ENCODE data around the gene ANAPC13.

DNA sequence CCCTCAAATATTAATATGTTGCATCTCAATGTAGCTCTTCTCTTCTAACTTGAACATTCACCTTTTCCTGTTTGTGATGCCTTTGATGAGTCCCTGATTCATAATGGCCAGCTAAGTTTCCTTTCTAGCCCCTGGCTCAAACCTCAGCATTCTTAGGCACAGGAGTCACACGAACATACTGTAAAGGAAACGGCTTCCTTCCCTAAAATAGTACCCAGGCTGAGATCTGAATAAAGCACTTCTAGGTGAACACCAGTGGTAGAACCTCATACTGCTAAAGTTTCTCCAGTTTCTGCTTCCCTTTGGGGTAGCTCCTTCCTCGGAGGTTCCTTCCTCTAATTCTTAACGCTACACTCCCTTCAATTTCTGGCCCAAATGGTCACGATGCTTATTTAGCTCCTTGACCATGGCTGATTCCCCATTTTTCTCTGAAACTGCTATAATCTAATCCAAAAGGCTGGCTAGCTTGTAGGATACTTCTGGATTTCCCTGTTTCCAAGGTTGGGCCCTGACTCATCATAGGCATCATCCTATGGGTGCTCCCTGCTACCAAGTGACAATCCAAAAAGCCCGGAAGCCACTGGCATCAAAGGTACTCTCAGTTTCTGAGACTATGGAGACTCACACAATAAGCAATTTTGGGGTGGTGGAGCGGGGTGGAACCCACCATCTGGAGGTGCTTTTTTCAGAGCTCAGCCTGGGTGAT, 2.4 kb downstream of the ANAPC13 start:
- no peak for TF ChIP-seq ZXDB (tag by site-specific recombination; IDR thresholded peaks at IDR 0.05)
- TF ChIP-seq, protein P1, sequence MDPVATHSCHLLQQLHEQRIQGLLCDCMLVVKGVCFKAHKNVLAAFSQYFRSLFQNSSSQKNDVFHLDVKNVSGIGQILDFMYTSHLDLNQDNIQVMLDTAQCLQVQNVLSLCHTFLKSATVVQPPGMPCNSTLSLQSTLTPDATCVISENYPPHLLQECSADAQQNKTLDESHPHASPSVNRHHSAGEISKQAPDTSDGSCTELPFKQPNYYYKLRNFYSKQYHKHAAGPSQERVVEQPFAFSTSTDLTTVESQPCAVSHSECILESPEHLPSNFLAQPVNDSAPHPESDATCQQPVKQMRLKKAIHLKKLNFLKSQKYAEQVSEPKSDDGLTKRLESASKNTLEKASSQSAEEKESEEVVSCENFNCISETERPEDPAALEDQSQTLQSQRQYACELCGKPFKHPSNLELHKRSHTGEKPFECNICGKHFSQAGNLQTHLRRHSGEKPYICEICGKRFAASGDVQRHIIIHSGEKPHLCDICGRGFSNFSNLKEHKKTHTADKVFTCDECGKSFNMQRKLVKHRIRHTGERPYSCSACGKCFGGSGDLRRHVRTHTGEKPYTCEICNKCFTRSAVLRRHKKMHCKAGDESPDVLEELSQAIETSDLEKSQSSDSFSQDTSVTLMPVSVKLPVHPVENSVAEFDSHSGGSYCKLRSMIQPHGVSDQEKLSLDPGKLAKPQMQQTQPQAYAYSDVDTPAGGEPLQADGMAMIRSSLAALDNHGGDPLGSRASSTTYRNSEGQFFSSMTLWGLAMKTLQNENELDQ (tag by site-specific recombination; IDR thresholded peaks at IDR 0.05; ENCODE audit: low read depth), result no peak
- TF ChIP-seq YY2 (tag by site-specific recombination; IDR thresholded peaks at IDR 0.05), result no peak
- no peak for TF ChIP-seq SP2 (tag by site-specific recombination; IDR thresholded peaks at IDR 0.05)
- TF ChIP-seq ZBTB20 (tag by site-specific recombination; IDR thresholded peaks at IDR 0.05), result no peak
- no peak for TF ChIP-seq ZNF473 (tag by site-specific recombination; IDR thresholded peaks at IDR 0.05)
- TF ChIP-seq KLF16 (tag by site-specific recombination; IDR thresholded peaks at IDR 0.05), result no peak
- TF ChIP-seq, protein P2, sequence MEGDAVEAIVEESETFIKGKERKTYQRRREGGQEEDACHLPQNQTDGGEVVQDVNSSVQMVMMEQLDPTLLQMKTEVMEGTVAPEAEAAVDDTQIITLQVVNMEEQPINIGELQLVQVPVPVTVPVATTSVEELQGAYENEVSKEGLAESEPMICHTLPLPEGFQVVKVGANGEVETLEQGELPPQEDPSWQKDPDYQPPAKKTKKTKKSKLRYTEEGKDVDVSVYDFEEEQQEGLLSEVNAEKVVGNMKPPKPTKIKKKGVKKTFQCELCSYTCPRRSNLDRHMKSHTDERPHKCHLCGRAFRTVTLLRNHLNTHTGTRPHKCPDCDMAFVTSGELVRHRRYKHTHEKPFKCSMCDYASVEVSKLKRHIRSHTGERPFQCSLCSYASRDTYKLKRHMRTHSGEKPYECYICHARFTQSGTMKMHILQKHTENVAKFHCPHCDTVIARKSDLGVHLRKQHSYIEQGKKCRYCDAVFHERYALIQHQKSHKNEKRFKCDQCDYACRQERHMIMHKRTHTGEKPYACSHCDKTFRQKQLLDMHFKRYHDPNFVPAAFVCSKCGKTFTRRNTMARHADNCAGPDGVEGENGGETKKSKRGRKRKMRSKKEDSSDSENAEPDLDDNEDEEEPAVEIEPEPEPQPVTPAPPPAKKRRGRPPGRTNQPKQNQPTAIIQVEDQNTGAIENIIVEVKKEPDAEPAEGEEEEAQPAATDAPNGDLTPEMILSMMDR (tag by site-specific recombination; IDR thresholded peaks at IDR 0.05), result no peak
- TF ChIP-seq ZNF776 (tag by site-specific recombination; IDR thresholded peaks at IDR 0.05; ENCODE audit: borderline replicate concordance), result no peak
- TF ChIP-seq SP7 (tag by site-specific recombination; IDR thresholded peaks at IDR 0.05), result no peak
- TF ChIP-seq, protein P3, sequence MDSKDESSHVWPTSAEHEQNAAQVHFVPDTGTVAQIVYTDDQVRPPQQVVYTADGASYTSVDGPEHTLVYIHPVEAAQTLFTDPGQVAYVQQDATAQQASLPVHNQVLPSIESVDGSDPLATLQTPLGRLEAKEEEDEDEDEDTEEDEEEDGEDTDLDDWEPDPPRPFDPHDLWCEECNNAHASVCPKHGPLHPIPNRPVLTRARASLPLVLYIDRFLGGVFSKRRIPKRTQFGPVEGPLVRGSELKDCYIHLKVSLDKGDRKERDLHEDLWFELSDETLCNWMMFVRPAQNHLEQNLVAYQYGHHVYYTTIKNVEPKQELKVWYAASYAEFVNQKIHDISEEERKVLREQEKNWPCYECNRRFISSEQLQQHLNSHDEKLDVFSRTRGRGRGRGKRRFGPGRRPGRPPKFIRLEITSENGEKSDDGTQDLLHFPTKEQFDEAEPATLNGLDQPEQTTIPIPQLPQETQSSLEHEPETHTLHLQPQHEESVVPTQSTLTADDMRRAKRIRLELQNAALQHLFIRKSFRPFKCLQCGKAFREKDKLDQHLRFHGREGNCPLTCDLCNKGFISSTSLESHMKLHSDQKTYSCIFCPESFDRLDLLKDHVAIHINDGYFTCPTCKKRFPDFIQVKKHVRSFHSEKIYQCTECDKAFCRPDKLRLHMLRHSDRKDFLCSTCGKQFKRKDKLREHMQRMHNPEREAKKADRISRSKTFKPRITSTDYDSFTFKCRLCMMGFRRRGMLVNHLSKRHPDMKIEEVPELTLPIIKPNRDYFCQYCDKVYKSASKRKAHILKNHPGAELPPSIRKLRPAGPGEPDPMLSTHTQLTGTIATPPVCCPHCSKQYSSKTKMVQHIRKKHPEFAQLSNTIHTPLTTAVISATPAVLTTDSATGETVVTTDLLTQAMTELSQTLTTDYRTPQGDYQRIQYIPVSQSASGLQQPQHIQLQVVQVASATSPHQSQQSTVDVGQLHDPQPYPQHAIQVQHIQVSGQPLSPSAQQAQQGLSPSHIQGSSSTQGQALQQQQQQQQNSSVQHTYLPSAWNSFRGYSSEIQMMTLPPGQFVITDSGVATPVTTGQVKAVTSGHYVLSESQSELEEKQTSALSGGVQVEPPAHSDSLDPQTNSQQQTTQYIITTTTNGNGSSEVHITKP (tag by site-specific recombination; IDR thresholded peaks at IDR 0.05), result no peak

All from HEK293 (cell line).